Astrocyte (in vitro differentiated cells and primary cell): ENCODE measurements around the gene SLC38A3.

Experiments used
- EZH2 ChIP-seq: IDR thresholded peaks from 2 replicates; pipeline ENCODE4 v1.6.1; 2012; ENCODE audit warnings: mild to moderate bottlenecking, low read length, inconsistent platforms; ENCODE audit not compliant: insufficient read depth
- TF ChIP-seq, protein P1 (sequence below): IDR thresholded peaks from 2 replicates; pipeline ENCODE4 v1.5.1; 2011; ENCODE audit warnings: low read depth, mild to moderate bottlenecking, inconsistent platforms, low read length, moderate library complexity; ENCODE audit not compliant: insufficient read depth

- TF ChIP-seq EZH2, result no peak
- TF ChIP-seq, protein P1, sequence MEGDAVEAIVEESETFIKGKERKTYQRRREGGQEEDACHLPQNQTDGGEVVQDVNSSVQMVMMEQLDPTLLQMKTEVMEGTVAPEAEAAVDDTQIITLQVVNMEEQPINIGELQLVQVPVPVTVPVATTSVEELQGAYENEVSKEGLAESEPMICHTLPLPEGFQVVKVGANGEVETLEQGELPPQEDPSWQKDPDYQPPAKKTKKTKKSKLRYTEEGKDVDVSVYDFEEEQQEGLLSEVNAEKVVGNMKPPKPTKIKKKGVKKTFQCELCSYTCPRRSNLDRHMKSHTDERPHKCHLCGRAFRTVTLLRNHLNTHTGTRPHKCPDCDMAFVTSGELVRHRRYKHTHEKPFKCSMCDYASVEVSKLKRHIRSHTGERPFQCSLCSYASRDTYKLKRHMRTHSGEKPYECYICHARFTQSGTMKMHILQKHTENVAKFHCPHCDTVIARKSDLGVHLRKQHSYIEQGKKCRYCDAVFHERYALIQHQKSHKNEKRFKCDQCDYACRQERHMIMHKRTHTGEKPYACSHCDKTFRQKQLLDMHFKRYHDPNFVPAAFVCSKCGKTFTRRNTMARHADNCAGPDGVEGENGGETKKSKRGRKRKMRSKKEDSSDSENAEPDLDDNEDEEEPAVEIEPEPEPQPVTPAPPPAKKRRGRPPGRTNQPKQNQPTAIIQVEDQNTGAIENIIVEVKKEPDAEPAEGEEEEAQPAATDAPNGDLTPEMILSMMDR, result no peak
These were observed 5.7 kb downstream of the SLC38A3 start for GRCh38 chr3:50210510-50211367.
